ENCODE results near the gene TRAPPC12. TPM values are rescaled to one million over a fixed set of nuclear protein-coding genes. Genes with fewer than 3 reads are reported as not detected.

TRAPPC12 gene
- total and polyA plus RNA-seq, 9 donors, result 64.1 to 143 (median 81.4) TPM

DNA sequence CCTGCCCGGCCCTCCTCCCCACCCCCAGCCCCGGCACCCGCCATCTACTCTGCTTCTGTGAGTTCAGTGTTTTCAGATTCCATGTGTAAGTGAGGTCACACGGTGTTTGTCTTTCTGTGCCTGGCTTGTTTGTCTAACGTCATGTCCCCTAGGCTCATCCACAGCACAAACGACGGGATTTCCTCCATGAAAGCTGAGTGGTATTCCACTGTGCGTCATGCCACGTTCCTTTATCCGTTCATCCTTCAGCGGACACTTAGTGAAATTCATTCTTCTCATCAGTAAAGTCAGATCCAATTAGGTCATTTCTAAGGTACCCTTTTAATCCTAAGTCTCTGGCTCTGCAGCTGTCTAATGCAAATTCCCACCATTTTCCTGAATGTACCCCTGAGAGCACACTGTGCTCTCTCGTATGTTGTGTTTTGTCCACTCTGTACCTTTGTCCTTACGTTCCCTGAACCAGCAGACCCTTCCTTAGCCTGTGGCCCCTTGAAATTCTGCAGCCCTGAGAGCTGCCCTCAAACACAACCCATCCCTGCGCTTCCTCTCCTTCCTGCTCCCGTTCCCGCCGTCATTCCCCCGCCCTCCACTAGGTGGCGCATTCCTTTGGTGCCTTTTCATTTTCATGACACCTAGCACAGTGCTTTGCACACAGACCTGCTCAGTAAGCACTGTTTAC, 44.1 kb downstream of the TRAPPC12 start:
- whole genome bisulfite sequencing, 3 donors, result 65 to 70% (median 69%) methylated on average over 19 of the region's 19 CpGs
- Histone ChIP-seq H3K4me1 (ENCODE audit: insufficient read depth) (no peaks in the 10 kb centered on the region), H3K36me3 (no peaks in the 10 kb centered on the region), H3K27me3 (no peaks in the 10 kb centered on the region), H3K9me3 (no peaks in the 10 kb centered on the region), H3K4me3 (no peak overlapping the region), H3K27ac (no peak overlapping the region)
- peak; percentile 57 to 83 (median 75) for DNase-seq
- TF ChIP-seq, protein P1, sequence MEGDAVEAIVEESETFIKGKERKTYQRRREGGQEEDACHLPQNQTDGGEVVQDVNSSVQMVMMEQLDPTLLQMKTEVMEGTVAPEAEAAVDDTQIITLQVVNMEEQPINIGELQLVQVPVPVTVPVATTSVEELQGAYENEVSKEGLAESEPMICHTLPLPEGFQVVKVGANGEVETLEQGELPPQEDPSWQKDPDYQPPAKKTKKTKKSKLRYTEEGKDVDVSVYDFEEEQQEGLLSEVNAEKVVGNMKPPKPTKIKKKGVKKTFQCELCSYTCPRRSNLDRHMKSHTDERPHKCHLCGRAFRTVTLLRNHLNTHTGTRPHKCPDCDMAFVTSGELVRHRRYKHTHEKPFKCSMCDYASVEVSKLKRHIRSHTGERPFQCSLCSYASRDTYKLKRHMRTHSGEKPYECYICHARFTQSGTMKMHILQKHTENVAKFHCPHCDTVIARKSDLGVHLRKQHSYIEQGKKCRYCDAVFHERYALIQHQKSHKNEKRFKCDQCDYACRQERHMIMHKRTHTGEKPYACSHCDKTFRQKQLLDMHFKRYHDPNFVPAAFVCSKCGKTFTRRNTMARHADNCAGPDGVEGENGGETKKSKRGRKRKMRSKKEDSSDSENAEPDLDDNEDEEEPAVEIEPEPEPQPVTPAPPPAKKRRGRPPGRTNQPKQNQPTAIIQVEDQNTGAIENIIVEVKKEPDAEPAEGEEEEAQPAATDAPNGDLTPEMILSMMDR (IDR thresholded peaks at IDR 0.05), result peak; percentile 72 to 92 (median 89)
- TF ChIP-seq POLR2A (IDR thresholded peaks at IDR 0.05) (no peak), EP300 (IDR thresholded peaks at IDR 0.05) (no peak)
- intact Hi-C loops (cut with DNase I), result loop anchor here in 3 of 4 donors (2.0 to 10.0 kb wide), 4 partner anchors 37 to 231 kb away; partner anchors contain the start of gene ALLC (in 1 of the 3)

DNA sequence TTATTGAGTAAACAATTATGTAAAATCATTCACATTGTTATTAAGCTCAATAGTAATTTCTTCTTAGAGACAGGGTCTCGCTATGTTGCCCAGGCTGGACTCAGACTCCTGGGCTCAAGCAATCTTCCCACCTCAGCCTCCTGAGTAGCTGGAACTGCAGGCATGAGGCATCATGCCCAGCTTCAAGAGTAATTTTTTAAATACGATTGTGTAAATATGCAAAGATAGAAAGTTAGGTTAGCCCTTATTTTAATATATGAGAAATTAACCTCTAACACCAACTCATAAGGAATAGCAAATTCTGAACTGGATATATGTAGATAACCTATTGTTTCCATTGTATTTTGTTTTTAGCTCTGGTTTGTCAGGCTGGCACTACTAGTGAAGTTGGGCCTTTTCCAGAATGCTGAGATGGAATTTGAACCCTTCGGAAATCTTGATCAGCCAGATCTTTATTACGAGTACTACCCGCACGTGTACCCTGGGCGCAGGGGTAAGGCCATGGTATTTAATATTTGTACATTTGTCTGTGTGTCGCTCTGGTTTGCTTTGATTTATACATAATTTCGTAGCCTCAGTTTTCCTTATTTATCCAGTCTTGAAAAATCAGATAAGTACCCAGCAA, 44.8 kb downstream of the TRAPPC12 start:
- Histone ChIP-seq H3K4me3 (no peak overlapping the region), H3K4me1 (ENCODE audit: insufficient read depth) (no peaks in the 10 kb centered on the region), H3K9me3 (no peaks in the 10 kb centered on the region), H3K27ac (no peak overlapping the region), H3K36me3 (no peaks in the 10 kb centered on the region), H3K27me3 (no peaks in the 10 kb centered on the region)
- 88 to 95% (median 93%) methylated on average over 9 of the region's 9 CpGs for WGBS, 3 donors
- no peak for TF ChIP-seq POLR2A (IDR thresholded peaks at IDR 0.05)
- TF ChIP-seq, protein P1 (IDR thresholded peaks at IDR 0.05), result no peak
- TF ChIP-seq EP300 (IDR thresholded peaks at IDR 0.05), result no peak
- intact Hi-C loops (cut with DNase I), result loop anchor here in 3 of 4 donors (2.0 to 10.0 kb wide), 4 partner anchors 37 to 231 kb away; partner anchors contain the start of gene ALLC (in 1 of the 3)
- DNase-seq, result no peak

DNA sequence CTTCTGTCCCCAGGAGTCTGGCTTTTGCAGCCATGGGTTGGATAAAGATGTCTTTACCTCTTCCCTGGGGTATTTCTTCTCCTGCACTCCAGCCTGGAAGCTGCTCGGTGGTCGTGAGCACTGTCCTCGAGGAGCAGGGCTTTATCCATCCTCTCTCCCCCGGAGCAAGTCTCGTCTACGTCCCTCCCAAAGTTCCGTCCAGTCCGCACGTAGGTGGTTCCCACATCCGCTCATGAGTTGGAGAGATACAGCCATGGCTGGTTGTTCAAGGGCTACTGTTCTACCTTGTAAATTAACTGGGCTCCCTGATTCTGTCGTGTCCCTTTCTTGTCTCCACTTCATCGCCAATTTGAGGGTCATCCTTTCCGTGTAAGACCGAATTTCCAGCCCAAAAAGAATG, 47.1 kb downstream of the TRAPPC12 start:
- Histone ChIP-seq H3K36me3 (no peaks in the 10 kb centered on the region), H3K27me3 (no peaks in the 10 kb centered on the region), H3K27ac (no peak overlapping the region), H3K4me1 (ENCODE audit: insufficient read depth) (no peaks in the 10 kb centered on the region), H3K4me3 (no peak overlapping the region), H3K9me3 (no peaks in the 10 kb centered on the region)
- no peak for DNase-seq
- TF ChIP-seq, protein P1 (IDR thresholded peaks at IDR 0.05), result no peak
- TF ChIP-seq EP300 (IDR thresholded peaks at IDR 0.05) (no peak), POLR2A (IDR thresholded peaks at IDR 0.05) (no peak)
- 94 to 95% (median 95%) methylated on average over 14 of the region's 14 CpGs for WGBS, 3 donors
- intact Hi-C loops (cut with DNase I), result loop anchor here in 2 of 4 donors (10.0 kb wide), 2 partner anchors 108 to 228 kb away; partner anchors contain the start of gene ALLC (in 1 of the 2)

DNA sequence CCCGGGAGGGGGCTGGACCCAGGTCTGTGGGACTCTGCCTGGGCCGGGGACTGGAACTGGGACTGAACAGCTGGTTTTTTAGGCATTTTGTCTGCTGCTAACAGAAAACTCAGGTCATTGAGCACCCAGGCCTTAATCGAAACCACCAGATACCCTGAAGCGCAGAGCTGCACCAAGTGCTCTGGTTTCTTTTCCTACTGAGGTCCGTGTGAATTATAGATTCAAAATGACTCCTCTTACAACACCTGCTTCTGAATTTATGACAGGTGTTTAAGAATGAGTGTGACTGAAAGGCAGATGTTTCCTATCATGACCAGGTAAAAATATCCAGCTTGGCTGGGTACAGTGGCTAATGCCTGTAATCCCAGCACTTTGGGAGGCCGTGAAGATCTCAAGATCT, 47.8 kb downstream of the TRAPPC12 start:
- DNase-seq, result no peak
- no peaks in the 10 kb centered on the region for H3K9me3 ChIP-seq
- WGBS, 3 donors, result 75 to 87% (median 85%) methylated on average over 6 of the region's 6 CpGs
- H3K4me3 ChIP-seq, result no peak overlapping the region
- H3K4me1 ChIP-seq (ENCODE audit: insufficient read depth), result no peaks in the 10 kb centered on the region
- no peaks in the 10 kb centered on the region for H3K27me3 ChIP-seq
- TF ChIP-seq EP300 (IDR thresholded peaks at IDR 0.05), result no peak
- TF ChIP-seq POLR2A (IDR thresholded peaks at IDR 0.05), result no peak
- TF ChIP-seq, protein P1 (IDR thresholded peaks at IDR 0.05), result no peak
- no peak overlapping the region for H3K27ac ChIP-seq
- intact Hi-C loops (cut with DNase I), result loop anchor here in 2 of 4 donors (10.0 kb wide), 2 partner anchors 108 to 228 kb away; partner anchors contain the start of gene ALLC (in 1 of the 2)
- no peaks in the 10 kb centered on the region for H3K36me3 ChIP-seq
